ENCODE data around the gene CDH4. TPM values are rescaled to one million over a fixed set of nuclear protein-coding genes. Genes with fewer than 3 reads are reported as not detected.

CDH4 gene
- total RNA-seq, 1 donor from 2014 or later, result 3.2 TPM

GRCh38 chr20:61770113-61770585 lies 518.1 kb downstream of the CDH4 start:
- Histone ChIP-seq H3K4me3 (ENCODE audit: insufficient read depth, low read depth, low read length) (no peak overlapping the region), H3K9me3 (ENCODE audit: insufficient read depth, low read depth, low read length) (no peaks in the 10 kb centered on the region), H3K27ac (ENCODE audit: low read depth, low read length) (no peak overlapping the region), H3K4me1 (ENCODE audit: insufficient read depth, low read length) (no peaks in the 10 kb centered on the region), H4K20me1 (ENCODE audit: insufficient read depth, low read length) (no peaks in the 10 kb centered on the region), H3K4me2 (ENCODE audit: low read length) (no peak overlapping the region), H2AFZ (ENCODE audit: low read depth, low read length) (no peak overlapping the region), H3K9ac (ENCODE audit: low read length) (no peak overlapping the region), H3K27me3 (ENCODE audit: insufficient read depth, low read length) (no peaks in the 10 kb centered on the region), H3K36me3 (ENCODE audit: insufficient read depth, low read length) (no peaks in the 10 kb centered on the region), H3K79me2 (ENCODE audit: insufficient read depth, low read length) (no peaks in the 10 kb centered on the region)
- FAIRE-seq, result no peak
- no peak for DNase-seq (ENCODE audit: low read depth)
- Mint-ChIP-seq H3K9me3 (ENCODE audit: unreplicated experiment) (no peaks in the 10 kb centered on the region), H3K4me3 (ENCODE audit: unreplicated experiment) (no peak overlapping the region), H3K27ac (ENCODE audit: unreplicated experiment) (no peak overlapping the region), H3K36me3 (ENCODE audit: low read depth, unreplicated experiment) (no peaks in the 10 kb centered on the region), H3K4me1 (ENCODE audit: low read depth, unreplicated experiment) (no peaks in the 10 kb centered on the region), H3K27me3 (ENCODE audit: low read depth, unreplicated experiment) (peaks cover 42% of the 10 kb centered on the region)
- TF ChIP-seq EZH2 (IDR thresholded peaks at IDR 0.05; ENCODE audit: insufficient read depth, low read length), result no peak
- no peak for TF ChIP-seq CTCF (IDR thresholded peaks at IDR 0.05; ENCODE audit: insufficient read depth, low read depth, low read length)

- no peak overlapping the region for H3K9ac ChIP-seq (ENCODE audit: low read length)
- no peak for FAIRE-seq
Observed at GRCh38 chr20:61771805-61772350, 519.8 kb downstream of the CDH4 start.

More at GRCh38 chr20:61771805-61772350, 519.8 kb downstream of the CDH4 start:
- no peak overlapping the region for H2AFZ ChIP-seq (ENCODE audit: low read depth, low read length)
- H4K20me1 ChIP-seq (ENCODE audit: insufficient read depth, low read length), result no peaks in the 10 kb centered on the region
- no peak overlapping the region for H3K27ac ChIP-seq (ENCODE audit: low read depth, low read length)
- Mint-ChIP-seq H3K9me3 (ENCODE audit: unreplicated experiment) (peaks cover 2% of the 10 kb centered on the region), H3K4me1 (ENCODE audit: low read depth, unreplicated experiment) (no peaks in the 10 kb centered on the region), H3K4me3 (ENCODE audit: unreplicated experiment) (no peak overlapping the region), H3K36me3 (ENCODE audit: low read depth, unreplicated experiment) (no peaks in the 10 kb centered on the region), H3K27me3 (ENCODE audit: low read depth, unreplicated experiment) (peaks cover 44% of the 10 kb centered on the region), H3K27ac (ENCODE audit: unreplicated experiment) (no peak overlapping the region)
- TF ChIP-seq CTCF (IDR thresholded peaks at IDR 0.05; ENCODE audit: insufficient read depth, low read depth, low read length) (no peak), EZH2 (IDR thresholded peaks at IDR 0.05; ENCODE audit: insufficient read depth, low read length) (no peak)
- H3K36me3 ChIP-seq (ENCODE audit: insufficient read depth, low read length), result no peaks in the 10 kb centered on the region
- H3K4me1 ChIP-seq (ENCODE audit: insufficient read depth, low read length), result no peaks in the 10 kb centered on the region
- H3K27me3 ChIP-seq (ENCODE audit: insufficient read depth, low read length), result no peaks in the 10 kb centered on the region
- H3K79me2 ChIP-seq (ENCODE audit: insufficient read depth, low read length), result no peaks in the 10 kb centered on the region
- no peak overlapping the region for H3K4me3 ChIP-seq (ENCODE audit: insufficient read depth, low read depth, low read length)
- no peaks in the 10 kb centered on the region for H3K9me3 ChIP-seq (ENCODE audit: insufficient read depth, low read depth, low read length)
- DNase-seq (ENCODE audit: low read depth), result no peak
- H3K4me2 ChIP-seq (ENCODE audit: low read length), result no peak overlapping the region

Measured in astrocyte (in vitro differentiated cells and primary cell).